ENCODE results near the gene SAG.
A peak's percentile ranks its signal among the peaks of the same experiment; 100 is the strongest.

Gene SAG

DNA sequence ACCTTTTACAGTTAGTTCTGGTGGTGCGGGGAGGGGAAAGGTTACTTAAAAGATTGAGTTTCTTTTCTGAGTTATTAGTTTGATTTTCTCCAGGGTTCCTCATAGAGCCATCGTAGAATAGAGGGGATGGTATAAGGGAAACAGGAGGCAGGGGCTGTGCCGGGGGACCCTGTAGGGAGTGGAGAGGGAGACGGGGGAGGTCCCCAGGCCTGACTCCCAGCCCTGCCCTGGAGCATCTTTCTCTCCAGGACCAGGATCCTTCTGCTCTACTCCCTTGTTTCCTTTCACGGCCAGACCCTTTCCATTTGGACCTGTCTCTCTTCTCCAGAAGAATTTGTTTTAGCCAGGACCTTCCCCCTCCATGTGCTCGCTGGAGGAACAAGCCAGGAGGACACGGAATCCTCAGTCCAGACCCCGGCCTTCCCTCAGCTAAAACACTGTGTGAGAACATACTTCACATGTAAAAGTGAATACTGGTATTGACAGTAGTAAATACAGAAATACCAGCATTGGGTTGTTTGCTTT lies 82.0 kb downstream of the SAG start:
- TF ChIP-seq, protein P1, sequence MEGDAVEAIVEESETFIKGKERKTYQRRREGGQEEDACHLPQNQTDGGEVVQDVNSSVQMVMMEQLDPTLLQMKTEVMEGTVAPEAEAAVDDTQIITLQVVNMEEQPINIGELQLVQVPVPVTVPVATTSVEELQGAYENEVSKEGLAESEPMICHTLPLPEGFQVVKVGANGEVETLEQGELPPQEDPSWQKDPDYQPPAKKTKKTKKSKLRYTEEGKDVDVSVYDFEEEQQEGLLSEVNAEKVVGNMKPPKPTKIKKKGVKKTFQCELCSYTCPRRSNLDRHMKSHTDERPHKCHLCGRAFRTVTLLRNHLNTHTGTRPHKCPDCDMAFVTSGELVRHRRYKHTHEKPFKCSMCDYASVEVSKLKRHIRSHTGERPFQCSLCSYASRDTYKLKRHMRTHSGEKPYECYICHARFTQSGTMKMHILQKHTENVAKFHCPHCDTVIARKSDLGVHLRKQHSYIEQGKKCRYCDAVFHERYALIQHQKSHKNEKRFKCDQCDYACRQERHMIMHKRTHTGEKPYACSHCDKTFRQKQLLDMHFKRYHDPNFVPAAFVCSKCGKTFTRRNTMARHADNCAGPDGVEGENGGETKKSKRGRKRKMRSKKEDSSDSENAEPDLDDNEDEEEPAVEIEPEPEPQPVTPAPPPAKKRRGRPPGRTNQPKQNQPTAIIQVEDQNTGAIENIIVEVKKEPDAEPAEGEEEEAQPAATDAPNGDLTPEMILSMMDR (IDR thresholded peaks at IDR 0.05) = no peak
- H3K27me3 ChIP-seq = no peaks in the 10 kb centered on the region
- H3K4me3 ChIP-seq (ENCODE audit: low read depth in 1 of 2, low read length in 1 of 2) = no peak overlapping the region
- no peaks in the 10 kb centered on the region for H3K9me3 ChIP-seq
- peaks cover 60% of the 10 kb centered on the region for H3K36me3 ChIP-seq
- peaks cover 7 to 11% of the 10 kb centered on the region in 2 experiments for H3K4me1 ChIP-seq (ENCODE audit: control insufficient read depth in 1 of 2, insufficient read depth in 1 of 2, low read depth in 1 of 2, low read length in 1 of 2)
- no peak overlapping the region for H3K27ac ChIP-seq

DNA sequence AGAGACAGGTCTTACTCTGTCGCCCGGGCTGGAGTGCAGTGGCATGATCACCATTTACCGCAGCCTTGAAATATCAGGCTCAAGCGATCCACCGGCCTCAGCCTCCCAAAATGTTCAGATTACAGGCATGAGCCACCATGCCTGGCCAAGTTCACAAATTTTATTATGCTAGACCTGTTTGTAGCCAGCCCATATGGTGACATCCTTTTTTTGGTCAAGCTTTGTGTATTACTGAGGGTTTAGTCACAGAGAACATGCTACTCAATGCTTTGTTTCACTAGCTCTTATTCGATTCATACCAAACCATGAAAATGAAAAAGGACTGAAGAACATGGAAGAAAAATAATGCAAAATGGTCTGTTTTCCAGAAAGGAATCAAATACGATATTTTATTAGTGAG lies 88.1 kb downstream of the SAG start:
- H3K27ac ChIP-seq = peak overlapping the region; percentile 55
- no peaks in the 10 kb centered on the region for H3K27me3 ChIP-seq
- H3K9me3 ChIP-seq = no peaks in the 10 kb centered on the region
- peaks cover 6 to 7% of the 10 kb centered on the region in 2 experiments for H3K4me1 ChIP-seq (ENCODE audit: control insufficient read depth in 1 of 2, insufficient read depth in 1 of 2, low read depth in 1 of 2, low read length in 1 of 2)
- TF ChIP-seq, protein P1 (IDR thresholded peaks at IDR 0.05) = no peak
- H3K36me3 ChIP-seq = peaks cover 71% of the 10 kb centered on the region
- no peak overlapping the region for H3K4me3 ChIP-seq (ENCODE audit: low read depth in 1 of 2, low read length in 1 of 2)

Measured in neutrophil (primary cell).